Kidney capillary endothelial cell (primary cell): ENCODE data around the gene ADGRL2.

Experiments used
- DNase-seq: peaks from one replicate; pipeline ENCODE4 v3.0.0-alpha.2; 2018; ENCODE audit warnings: low spot score

Gene ADGRL2

DNA sequence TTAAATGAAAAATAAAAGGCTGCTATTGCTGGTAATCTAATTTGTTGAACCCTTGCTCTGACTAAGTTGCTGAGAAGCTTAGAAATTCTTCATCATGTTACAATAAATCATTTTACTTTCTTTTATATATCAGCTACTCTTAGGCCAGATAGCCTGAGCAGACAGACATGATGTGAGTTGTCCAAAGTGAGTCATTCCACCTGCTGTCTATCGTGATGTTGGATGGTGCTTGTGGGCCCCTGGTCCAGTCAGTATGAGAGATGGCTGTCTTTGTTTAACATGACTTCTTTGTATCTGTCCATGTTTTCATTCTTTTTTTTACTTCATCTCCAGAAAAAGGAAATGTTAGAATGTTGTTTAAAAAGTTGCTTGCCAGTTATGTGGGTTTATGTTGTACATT is 188.8 kb downstream of the ADGRL2 start:
- DNase-seq: no peak

DNA sequence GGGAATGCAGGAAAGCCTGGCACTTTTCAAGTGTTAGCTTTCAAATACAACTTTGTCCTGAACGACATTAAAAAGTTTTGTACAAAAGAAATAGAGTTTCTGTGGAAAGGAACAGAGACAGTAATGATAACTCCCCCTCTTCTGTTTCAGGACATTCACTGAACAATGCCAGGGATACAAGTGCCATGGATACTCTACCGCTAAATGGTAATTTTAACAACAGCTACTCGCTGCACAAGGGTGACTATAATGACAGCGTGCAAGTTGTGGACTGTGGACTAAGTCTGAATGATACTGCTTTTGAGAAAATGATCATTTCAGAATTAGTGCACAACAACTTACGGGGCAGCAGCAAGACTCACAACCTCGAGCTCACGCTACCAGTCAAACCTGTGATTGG is 189.5 kb downstream of the ADGRL2 start:
- DNase-seq: no peak

- no peak for DNase-seq
These were observed 197.4 kb downstream of the ADGRL2 start for GRCh38 chr1:81998165-81998564.

- no peak for DNase-seq
These were observed 198.6 kb downstream of the ADGRL2 start for GRCh38 chr1:81999364-81999763.

GRCh38 chr1:82000221-82000620 is 199.5 kb downstream of the ADGRL2 start:
- no peak for DNase-seq

GRCh38 chr1:82001345-82001744 is 200.6 kb downstream of the ADGRL2 start:
- no peak for DNase-seq

- DNase-seq: no peak
These were observed 207.1 kb downstream of the ADGRL2 start for GRCh38 chr1:82007804-82008203.

GRCh38 chr1:82013702-82014101 is 213.0 kb downstream of the ADGRL2 start:
- no peak for DNase-seq

- DNase-seq: no peak
These were observed 214.7 kb downstream of the ADGRL2 start for GRCh38 chr1:82015444-82015843.

DNA sequence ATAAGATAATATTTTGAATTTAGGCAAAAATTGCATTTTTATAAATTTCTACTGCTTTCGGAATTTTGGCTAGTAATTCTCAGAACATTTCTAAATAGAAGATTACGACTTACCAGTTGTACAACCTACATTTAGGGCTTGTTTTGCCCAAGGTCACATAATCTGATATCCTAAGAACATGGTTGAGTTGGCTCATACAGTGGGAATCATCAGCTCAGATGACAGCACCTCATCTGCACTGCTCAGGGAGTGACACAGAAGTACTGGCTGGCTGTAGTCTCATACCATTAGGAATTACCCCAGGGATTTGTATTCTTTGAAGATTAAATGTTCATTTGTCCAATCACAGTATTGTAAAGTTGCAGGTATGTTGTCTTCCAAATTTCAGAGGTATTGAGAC is 217.6 kb downstream of the ADGRL2 start:
- DNase-seq: no peak

DNA sequence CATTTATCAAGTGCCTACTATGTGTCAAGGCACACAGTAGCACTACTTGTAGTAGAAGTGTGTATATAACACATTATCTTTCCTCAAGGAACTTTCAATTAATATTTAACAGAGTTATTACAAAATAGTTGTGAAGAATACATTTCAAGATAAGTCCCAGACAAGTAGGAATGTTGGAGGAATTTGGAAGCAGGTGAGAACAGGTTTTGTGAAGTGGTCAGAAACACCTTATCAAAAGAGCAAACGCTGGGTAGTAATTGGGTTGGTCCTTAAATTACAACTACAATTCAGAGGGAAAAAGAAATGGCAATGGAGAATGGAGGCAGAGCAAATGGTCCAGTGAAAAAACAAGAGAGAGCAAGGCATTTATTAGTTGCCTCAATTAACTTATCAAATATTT is 218.8 kb downstream of the ADGRL2 start:
- no peak for DNase-seq

- no peak for DNase-seq
These were observed 230.1 kb downstream of the ADGRL2 start for GRCh38 chr1:82030830-82031229.

GRCh38 chr1:82032068-82032467 is 231.3 kb downstream of the ADGRL2 start:
- DNase-seq: no peak

- no peak for DNase-seq
These were observed 234.1 kb downstream of the ADGRL2 start for GRCh38 chr1:82034812-82035211.
